Endometrial microvascular endothelial cells (primary cell): ENCODE results near the gene OBSCN. TPM values are rescaled to one million over a fixed set of nuclear protein-coding genes. Genes with fewer than 3 reads are reported as not detected.

Experiments
- in situ Hi-C: cut with HindIII; loops from 2 replicates; pipeline ENCODE4 v1.10.0; 2017; ENCODE audit warnings: low sequenced_read_pairs, low pct_unique_long_range_greater_than_20kb; ENCODE audit errors: inconsistent ontology term
- total RNA-seq: library from RNA; depleted of rRNA; stranded (reverse); fragments of >200 nt; gene quantifications from one replicate; pipeline ENCODE4 v1.2.3, GENCODE V29; 2015; ENCODE audit errors: inconsistent ontology term

OBSCN gene
- total RNA-seq, 1 donor from 2014 or later = 0.37 TPM

- in situ Hi-C loops = no loop called here
Observed at GRCh38 chr1:228426518-228427175, 218.8 kb downstream of the OBSCN start.

- in situ Hi-C loops = no loop called here
Observed at GRCh38 chr1:228428412-228428811, 220.6 kb downstream of the OBSCN start.

Other genes starting within 250 kb of the OBSCN start
- not detected for gene WNT3A, start 201.0 kb upstream of the OBSCN start, total RNA-seq
- 572 TPM for gene ARF1, start 125.3 kb upstream of the OBSCN start, total RNA-seq
- gene C1orf35, start 104.7 kb upstream of the OBSCN start, total RNA-seq = 11.4 TPM
- 89.8 TPM for gene MRPL55, start 98.7 kb upstream of the OBSCN start, total RNA-seq
- gene GUK1, start 67.8 kb upstream of the OBSCN start, total RNA-seq = 265 TPM
- gene GJC2, start 58.1 kb upstream of the OBSCN start, total RNA-seq = 0.28 TPM
- gene IBA57, start 42.2 kb upstream of the OBSCN start, total RNA-seq = 2.6 TPM
- 14.0 TPM for gene TRIM11, start 198.8 kb downstream of the OBSCN start, total RNA-seq
- not detected for gene TRIM17, start 208.8 kb downstream of the OBSCN start, total RNA-seq